Bone marrow (tissue), 2 donors: ENCODE measurements around the gene BCL2L1.
A peak's percentile ranks its signal among the peaks of the same experiment; 100 is the strongest.
"Not testable (repeated sequence)": the region's sequence is repeated elsewhere in the genome, so short reads cannot be mapped to it uniquely, and the experiment has no call there.

Experiments used
- DNase-seq, 2 donors: peaks; one replicate each; lab custom pipeline; 2025; lab: John Stamatoyannopoulos, UW

BCL2L1 gene

DNA sequence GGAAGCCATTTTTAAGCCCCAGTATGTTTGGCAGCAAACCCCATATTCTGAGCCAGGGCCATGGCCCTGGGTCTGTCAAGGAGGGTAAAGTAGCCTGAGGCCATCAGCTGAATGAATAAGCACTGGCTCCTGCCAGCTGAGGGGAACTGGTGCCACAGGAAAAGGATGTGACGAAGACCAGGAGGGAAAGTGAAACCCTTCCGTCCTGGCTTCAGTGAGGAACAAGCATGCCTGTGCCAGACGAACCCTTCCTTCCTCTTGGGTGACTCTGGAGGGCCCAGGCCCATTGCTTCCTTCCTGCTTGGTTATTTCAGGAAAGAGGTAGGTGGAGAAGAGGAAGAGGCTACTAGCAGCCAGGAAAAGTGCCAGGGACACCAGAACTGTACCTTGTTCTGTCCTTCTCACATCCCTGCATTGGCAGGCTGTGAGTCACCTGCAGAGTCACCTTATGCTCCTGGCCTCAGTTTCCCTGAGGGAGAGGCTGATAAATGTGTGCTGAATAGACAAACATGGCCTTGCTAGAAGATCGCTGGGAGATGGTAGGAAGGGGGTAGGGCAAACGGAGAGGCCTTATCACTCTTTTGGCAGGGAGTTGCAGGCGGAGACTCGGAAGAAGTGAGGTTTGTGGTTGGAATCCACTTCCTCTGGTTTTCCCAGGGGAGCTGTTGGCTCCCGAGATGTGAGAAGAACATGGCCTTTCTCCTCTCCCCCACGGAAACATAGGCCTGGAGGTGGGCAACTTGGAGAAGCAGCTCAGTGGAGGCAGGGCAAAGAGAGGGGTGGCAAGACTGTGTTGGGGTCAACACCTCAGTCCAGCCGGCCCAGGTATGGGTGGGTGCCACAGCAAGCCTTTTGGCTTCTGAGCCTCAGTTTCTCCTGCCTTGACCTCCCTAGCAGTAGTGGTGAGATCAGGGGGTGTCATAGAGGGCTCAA, 47.5 kb downstream of the BCL2L1 start:
- DNase-seq, result peak; percentile 42 to 92

DNA sequence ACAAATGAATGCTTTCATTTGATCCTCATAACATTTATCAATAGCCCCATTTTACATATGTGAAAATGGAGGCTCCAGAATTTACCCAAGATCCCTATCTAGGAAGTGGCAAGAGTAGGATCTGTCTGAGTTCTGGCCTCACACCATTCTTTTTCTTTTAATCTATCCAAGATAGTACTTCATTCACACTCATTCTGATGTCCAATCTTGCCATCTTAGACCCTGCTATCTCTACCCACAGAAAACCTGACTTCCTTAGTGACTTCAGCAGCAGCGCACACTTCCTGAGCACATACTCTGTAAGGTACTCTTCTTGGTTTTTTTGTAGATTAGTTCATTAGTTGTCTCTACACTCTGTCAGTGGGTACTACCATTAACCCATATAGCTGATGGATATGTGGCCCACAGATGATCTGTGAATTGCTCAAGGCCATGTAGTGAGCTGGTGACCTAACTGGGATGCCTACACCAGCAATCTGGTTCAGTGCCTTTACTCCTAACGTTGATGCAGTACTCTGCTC, 48.7 kb downstream of the BCL2L1 start:
- peak in 1 of 2 donors; percentile 27 for DNase-seq

DNA sequence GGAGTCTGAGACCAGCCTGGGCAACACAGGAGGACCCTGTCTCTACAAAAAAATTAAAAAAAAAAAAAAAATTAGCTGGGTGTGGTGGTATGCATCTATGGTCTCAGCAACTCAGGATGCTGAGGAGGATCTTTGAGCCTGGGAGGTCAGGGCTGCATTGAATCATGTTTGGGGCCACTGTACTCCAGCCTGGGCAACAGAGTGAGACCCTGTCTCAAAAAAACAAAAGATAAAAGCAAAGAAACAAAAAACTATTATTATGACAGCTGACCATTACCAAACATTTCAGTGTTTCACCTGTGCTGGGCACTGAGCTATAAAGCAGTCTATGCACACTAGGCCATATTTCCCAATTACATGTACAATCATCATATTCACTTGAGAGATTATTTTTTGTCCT, 49.2 kb downstream of the BCL2L1 start:
- DNase-seq, result no peak

DNA sequence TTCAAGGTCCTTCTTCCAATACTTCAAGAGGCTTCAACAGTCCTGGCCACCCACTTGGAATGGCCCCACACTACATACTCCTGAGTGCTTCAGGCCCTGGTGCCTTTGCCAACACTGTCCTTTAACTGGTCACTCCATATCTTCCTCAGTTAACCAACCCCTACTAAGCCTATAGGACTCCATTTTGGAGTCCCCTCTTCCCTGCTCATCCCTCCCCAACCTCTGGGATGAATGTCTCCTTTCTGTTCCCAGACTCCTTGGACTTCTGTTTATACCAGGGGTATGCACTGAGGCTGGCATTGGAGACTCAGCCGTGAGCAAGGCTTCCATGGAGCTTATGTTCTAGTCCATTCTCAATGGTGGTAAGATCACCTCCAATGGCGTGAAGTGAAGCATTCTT, 51.3 kb downstream of the BCL2L1 start:
- DNase-seq, result no peak

DNA sequence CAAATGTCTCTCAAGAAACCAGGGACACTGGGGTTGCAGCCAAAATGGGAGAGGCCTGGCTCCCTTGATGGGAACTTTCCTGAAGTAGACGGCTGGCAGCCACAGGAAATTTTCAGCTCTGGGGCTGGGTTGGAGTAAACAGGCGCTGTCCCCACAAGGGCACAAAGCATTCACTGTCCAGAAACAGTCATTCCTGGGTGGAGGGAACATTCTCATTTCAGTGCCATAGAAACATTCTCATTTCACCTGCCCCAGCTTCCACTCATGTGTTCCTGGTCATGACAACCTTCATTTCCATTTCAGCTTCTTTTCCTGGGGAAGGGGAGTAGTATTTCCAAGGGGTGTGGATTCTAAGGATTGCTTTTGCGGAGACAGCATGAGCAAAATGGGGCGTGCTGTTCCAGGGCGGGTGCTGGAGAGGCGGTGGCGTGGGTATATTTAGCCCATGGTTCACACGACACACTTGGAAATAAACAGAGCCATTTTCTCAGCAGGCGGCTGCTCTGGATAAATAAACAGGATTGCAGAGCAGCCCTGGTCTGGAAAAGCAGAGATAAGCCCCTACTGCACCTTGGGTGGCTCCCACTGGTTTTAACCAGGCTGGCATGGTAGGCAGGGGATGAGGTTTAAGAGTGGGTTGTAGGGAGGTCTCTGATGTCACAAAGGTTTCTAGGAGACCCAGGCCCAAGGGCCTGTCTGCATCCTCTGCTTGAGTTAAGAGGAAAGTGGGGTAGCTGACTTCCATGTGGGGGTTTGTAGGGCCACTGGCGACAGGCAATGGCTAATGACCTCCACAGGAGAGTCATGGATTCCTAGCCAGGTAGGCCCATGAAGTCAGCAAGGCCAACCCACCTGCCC, 52.1 kb downstream of the BCL2L1 start:
- no peak for DNase-seq

DNA sequence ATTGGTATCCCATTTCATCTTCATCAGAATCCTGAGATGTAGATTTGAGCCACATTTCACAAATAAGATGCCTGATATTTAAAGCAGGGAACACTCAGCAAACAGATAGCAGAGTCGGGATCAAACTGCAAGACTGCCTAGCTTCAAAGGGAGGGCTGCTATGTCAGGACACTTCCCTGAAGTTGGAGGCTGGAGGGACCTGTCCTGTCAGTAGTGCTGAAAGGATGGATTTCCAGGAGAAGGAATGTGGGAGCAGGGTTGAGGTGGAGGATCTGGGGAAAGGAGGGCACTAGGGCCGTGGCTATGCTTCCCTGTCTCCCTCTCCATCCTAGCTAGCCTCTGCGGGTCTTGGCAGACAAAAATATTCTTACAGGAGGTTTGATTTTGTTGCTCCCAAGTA, 52.8 kb downstream of the BCL2L1 start:
- DNase-seq, result no peak

DNA sequence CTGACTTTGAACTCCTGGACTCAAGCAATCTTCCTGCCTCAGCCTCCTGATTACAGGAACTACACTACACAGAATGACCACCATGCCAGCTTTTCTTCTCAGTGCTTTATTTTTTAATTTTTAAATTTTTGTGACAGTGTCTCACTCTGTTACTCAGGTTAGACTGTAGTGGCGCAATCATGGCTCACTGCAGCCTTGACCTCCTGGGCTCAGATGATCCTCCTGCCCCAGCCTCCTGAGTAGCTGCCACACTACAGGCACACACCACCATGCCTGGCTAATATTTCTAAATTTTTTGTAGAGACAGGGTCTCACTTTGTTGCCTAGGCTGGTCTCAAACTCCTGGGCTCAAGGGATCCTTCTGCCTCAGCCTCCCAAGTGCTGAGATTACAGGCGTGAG, 53.7 kb downstream of the BCL2L1 start:
- DNase-seq, result not testable (repeated sequence)

DNA sequence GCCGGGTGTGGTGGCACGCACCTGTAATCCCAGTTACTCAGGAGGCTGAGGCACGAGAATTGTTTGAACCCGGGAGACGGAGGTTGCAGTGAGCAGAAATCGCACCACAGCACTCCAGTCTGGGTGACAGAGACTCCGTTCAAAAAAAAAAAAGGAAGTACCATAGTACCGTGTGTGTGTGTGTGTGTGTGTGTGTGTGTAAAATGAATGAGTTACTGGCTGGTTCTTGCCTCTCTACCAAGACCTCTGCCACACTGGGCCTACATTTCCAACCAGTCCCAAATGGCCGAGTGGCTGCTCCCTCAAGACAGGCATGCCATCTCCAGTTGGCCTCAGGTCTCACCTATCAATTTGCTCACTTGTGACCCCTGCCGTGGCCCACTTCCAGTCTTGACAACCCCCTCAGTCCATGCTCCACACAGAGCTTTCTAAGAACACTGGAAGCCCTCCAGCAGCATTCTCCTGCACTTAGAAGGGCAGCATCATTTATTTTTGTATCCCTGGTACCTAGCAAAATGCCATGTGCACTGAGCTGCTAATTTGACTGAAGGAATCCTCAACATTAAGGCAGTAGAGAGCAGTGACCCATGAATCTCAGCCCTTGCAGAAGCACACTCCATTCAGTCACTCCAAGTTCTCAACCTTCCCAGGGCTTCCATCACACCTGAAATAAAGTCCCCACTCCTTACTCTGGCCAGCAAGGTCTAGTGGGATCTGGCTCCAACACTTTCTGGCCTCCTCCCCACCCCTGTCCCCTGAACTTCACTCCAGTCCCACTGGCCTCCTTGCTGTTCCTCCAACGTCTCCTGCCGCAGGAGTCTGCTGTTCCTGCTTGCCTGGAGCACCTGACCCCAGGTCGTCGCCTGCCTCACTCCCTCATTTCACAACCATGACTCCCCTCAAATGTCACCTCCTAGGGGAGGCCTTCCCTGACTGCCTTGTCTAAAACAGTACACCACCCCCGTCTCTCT, 55.1 kb downstream of the BCL2L1 start:
- DNase-seq, result peak in 1 of 2 donors; percentile 76

DNA sequence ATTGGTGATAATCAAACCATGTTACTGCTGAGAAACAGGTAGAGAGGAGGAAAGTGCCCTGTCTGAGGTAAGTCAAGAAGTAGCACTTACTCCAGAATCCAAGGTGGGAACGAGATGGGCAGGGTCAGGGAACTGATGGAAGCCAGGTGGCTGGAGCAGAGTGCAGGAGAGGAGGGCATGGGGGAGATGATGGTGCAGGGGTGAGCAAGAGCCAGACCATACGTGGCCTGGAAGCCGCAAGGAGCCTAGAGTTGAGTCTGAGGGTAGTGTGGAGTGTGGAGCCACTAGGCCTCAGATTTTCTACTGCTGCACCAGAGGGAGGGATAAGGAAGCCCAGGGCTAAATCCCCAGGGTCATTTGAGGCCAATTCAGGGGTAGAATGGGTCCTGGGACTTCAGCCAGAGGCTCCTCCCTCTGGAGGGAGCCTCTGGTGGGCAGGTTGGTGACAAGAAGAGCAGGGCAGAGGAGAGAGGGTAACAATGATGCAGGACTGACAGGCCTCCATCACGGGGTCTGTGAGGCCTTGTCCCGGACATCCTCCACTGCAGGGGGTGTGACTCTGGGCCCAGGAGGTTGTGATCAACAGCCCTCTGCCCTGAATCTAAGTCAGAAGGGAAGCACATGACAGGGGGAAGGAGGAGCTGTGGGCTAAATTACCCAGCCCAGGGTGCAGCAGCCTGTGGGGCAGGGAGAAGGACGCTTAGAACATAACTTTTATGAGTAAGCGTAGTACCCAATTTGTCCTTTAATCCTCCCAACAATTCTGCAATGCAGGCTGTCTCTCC, 56.2 kb downstream of the BCL2L1 start:
- peak in 1 of 2 donors; percentile 60 for DNase-seq

DNA sequence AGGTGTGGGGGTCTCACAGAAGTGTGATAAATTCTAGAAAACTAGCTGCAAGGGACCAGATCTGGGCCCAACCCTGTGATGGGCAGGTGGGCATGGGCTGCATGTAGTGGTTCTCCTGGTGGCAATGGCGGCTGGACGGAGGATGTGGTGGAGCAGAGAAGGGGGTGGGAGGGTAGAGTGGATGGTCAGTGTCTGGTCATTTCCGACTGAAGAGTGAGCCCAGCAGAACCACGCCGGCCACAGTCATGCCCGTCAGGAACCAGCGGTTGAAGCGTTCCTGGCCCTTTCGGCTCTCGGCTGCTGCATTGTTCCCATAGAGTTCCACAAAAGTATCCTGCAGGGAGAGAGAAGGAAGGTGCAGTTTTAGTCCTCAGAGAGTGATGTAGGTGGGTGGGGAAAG, 56.9 kb downstream of the BCL2L1 start:
- no peak for DNase-seq

DNA sequence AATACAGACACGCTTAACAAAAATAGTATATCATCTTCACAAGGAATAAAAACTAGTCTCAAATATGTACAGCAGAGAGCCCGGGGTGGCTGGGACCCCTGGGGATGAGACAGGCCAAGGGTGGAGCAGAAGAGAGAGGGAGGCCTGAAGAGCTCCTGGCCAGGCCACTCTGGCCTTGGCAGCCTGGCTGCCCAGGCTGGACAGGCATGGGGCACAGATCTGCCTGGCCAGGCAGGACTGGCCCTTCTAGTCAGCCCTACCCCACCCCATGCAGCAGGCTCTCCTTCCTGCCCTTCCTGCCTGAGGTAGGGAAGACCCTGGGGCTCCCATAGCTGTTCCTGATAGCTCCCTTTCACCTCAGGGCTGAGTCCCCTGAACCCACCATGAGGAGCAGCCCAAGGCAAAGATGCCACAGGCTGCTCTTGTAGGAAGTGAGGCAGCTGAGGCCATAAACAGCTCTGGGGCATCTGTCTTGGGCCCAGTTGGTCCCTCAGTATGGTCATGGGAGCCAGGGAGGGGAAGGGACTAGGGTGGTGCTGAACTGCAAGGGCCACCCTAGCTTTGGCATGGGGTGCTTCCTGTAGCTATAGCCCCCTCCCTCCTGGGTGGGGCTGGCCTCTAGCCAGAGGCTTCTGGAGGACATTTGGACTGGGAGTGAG, 57.8 kb downstream of the BCL2L1 start:
- DNase-seq, result no peak

DNA sequence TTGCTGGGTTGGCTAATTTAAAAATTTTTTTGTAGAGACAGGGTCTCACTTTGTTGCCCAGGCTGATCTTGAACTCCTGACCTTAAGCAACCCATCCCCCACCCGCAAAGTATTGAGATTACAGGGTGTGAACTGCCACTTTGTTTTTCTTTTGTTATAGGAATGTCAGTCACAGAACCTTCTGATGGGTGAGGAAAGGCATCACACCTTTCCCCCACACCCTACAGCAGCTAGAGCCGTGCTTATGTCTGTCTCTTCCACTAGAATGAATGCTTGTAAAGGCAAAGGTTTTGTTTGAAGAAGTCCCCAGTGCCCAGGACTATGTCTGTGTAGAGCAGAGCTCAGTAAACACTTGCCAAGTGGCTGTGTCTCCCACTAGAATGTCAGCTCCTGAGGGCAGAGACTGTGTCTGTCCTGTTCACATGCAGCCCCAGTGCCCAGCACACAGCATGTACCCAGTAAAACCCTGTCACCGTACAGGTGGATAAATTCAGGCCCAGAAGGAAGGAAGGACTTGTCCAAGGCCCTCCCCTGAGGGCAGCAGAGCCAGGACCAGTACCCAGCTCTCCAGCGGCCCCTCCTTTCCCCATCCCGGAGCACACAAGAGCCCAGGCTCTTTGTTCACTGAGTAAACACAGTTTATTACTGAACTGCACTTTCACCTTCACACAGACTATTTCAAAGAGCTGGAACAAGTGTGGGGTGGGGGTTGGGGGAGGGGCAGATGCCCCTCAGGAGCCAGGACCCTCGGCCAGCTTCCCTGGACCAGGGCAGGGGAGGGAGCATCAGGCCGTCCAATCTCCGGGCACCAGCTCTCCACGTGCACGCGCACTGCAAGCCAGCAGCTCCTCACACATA, 58.6 kb downstream of the BCL2L1 start:
- no peak for DNase-seq

DNA sequence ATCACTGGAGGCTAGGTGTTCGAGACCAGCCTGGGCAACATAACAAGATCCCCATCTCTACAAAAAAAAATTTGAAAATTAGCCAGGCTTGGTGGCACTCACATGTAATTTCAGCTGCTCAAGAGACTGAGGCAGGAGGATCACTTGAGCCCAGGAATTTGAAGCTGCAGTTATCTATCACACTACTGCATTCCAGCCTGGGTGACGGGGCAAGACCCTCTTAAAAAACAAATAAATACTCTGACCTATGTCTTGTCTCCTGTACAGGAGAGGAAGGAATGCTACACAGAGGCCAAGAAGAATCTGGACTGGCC, 59.2 kb downstream of the BCL2L1 start:
- DNase-seq, result no peak

DNA sequence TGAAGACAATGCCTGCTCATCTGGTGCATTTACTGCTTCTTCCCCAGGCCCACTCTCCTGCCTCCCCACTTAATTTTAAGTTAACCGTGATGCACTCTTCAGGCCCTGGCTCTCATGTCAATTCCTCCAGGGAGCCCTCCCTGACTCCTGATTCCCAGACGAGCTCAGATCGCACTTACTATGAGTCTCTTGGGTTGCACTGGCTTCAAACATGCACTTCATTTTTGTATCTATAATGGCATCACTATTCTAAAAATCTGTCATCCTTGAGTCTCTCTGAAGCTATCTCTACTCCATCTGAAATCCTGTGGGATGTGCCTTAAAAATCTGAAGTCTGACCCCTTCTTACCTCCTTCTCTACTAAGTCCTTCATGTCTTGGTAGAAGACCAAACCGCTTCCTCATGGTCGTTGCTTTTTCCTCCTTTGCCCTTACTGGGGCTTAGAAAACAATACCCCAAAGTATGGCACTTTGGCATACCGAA, 60.3 kb downstream of the BCL2L1 start:
- DNase-seq, result no peak

DNA sequence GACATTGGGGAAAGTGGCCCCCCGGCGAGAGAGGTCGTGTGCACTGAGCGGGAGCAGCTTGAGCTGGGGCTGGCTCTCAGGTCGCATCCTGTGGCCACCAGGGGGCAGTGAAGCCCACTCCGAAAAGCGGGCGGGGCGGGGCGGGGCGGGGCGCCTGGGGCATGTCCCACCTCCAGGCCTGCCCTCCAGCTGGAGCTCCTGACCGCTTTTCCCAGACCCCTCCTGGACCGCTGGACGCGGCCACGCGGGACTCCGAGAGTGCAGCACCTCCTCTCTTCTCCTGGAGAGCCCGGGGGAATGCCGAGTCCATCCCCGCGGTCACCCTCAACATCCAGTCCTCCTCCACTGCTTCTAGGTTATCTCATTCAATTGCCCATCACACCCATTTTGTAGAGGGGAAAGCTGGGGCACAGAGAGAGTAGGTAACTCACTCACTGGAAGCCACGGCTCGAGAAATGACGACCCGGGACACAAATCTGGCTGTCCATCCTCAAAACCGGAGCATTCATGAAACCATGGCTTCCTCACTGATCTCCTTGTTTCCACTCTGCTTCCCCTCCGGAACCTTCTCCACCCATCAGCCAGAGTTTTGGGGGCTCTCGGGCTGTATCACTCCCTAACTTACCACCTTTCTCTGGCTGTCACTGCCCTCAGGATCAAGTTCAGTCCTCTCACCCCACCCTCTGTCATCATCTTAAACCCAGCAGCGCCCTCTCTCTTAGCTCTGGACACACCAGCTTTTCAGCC, 60.9 kb downstream of the BCL2L1 start:
- DNase-seq, result peak; percentile 51 to 57

DNA sequence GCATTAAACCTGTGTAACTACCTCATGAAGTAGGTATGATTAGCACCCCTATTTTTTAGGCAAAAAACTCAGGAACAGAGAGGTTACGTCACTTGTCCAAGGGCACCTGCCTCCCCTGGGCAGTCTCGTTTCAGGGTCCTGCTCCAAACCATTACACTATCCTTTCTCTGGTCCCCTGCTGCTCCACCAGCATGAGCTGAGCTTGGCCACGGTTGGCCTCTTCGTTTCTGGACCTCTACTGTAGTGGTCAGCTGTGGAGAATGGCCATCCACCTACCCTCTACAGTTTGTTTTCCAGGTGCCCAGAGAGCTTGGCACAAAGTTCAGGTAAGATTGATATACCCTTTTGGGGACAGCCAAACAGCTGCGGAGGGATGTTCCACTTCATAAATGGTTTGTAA, 68.1 kb downstream of the BCL2L1 start:
- no peak for DNase-seq

DNA sequence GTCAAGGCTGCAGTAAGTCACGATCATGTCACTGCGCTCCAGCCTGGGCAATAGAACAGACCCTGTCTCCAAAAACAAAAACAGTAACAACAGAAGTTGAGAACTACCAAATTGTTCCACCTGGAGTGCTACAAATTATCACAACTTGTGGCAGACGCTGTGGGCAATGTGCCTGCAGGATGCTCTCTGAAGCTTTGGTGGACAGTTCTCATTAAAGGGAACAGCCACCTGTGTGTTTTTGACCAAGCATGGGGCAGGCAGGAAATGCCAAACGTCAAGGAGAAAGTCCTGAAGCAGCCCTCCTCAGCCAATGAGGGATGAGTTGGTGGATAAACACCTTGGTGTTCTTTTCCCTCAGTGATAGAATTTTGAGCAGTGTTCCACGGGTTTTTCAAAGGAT, 69.1 kb downstream of the BCL2L1 start:
- no peak for DNase-seq

DNA sequence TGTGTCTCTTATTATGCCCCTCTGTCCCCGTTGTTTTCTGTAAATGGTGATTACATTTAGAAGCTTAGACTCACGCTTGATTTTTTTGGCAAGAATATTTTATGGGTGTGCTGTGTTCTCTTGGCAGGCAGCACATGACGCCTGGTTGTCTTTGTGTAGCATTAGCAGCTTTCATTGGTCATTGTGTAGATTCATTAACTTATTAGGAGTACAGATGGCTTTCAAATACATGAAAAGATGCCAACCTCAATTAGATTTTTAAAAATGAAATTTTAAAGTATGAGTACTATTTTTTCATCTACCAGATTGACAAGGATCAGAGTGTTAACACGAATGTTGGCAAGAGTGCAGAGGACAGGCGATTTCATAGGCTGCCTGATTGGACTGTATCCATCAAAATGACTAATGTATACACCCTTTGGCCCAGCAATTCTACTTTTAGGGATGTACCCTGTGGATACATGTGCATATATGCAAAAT, 69.7 kb downstream of the BCL2L1 start:
- no peak for DNase-seq
